GM23338 (cell line): ENCODE data around the gene CCDC167. TPM values are rescaled to one million over a fixed set of nuclear protein-coding genes. Genes with fewer than 3 reads are reported as not detected.

Experiments used
- ATAC-seq: fragments of 200-7000 bp; cut with Tn5 transposase; 3 replicates; pipeline ENCODE4 v1.9.1; 2020
- DNase-seq: peaks from one replicate; pipeline ENCODE4 v3.0.0-alpha.2; 2015; ENCODE audit warnings: low spot score
- H2AFZ ChIP-seq: fragments of 200-600 bp; sonication (generic); 2 replicates; pipeline ENCODE4 v1.8.0; 2016; ENCODE audit warnings: antibody characterized with exemption, mild to moderate bottlenecking, moderate library complexity
- H3F3A ChIP-seq: fragments of 200-600 bp; sonication (generic); replicated peaks from 2 replicates; pipeline ENCODE4 v1.8.0; 2017; ENCODE audit warnings: antibody characterized with exemption, mixed run types, low read depth
- H3K27ac ChIP-seq: fragments of 200-600 bp; sonication (generic); 2 replicates; pipeline ENCODE4 v1.6.1; 2016; ENCODE audit warnings: low read depth
- H3K27me3 ChIP-seq: fragments of 200-600 bp; sonication (generic); 2 replicates; pipeline ENCODE4 v1.8.0; 2016; ENCODE audit warnings: mild to moderate bottlenecking, mixed run types, moderate library complexity; ENCODE audit not compliant: insufficient read depth
- H3K36me3 ChIP-seq: fragments of 200-600 bp; sonication (generic); 2 replicates; pipeline ENCODE4 v1.8.0; 2016; ENCODE audit warnings: mild to moderate bottlenecking; ENCODE audit not compliant: insufficient read depth
- H3K4me1 ChIP-seq: fragments of 200-600 bp; sonication (generic); 2 replicates; pipeline ENCODE4 v1.8.0; 2016; ENCODE audit warnings: mild to moderate bottlenecking, moderate library complexity; ENCODE audit not compliant: insufficient read depth
- H3K4me2 ChIP-seq: fragments of 200-600 bp; sonication (generic); 2 replicates; pipeline ENCODE4 v1.7.1; 2017; ENCODE audit warnings: mixed run types
- H3K4me3 ChIP-seq: fragments of 200-600 bp; sonication (generic); 2 replicates; pipeline ENCODE4 v1.6.1; 2016; ENCODE audit warnings: mixed run types
- H3K79me2 ChIP-seq: fragments of 200-600 bp; sonication (generic); replicated peaks from 2 replicates; pipeline ENCODE4 v1.8.0; 2017; ENCODE audit warnings: mild to moderate bottlenecking; ENCODE audit not compliant: insufficient read depth
- H3K9me2 ChIP-seq: fragments of 200-600 bp; sonication (generic); 2 replicates; pipeline ENCODE4 v1.8.0; 2017; ENCODE audit not compliant: insufficient read depth
- H4K20me1 ChIP-seq: fragments of 200-600 bp; sonication (generic); replicated peaks from 2 replicates; pipeline ENCODE4 v1.8.0; 2017; ENCODE audit warnings: mild to moderate bottlenecking; ENCODE audit not compliant: insufficient read depth
- H3K27ac Mint-ChIP-seq: 2 replicates; pipeline ENCODE4 v1.8.0; 2020; ENCODE audit warnings: inconsistent platforms, mild to moderate bottlenecking, moderate library complexity, mixed read lengths
- H3K27me3 Mint-ChIP-seq: 3 replicates; pipeline ENCODE4 v1.8.0; 2022; ENCODE audit warnings: low read depth, mild to moderate bottlenecking, moderate library complexity, mixed read lengths, inconsistent platforms; ENCODE audit not compliant: insufficient read depth, poor library complexity
- H3K36me3 Mint-ChIP-seq: 3 replicates; pipeline ENCODE4 v1.8.0; 2021; ENCODE audit warnings: low read depth, mild to moderate bottlenecking, inconsistent platforms, moderate library complexity, mixed read lengths
- H3K4me1 Mint-ChIP-seq: 3 replicates; pipeline ENCODE4 v1.8.0; 2020; ENCODE audit warnings: mild to moderate bottlenecking, inconsistent platforms, mixed read lengths
- H3K4me3 Mint-ChIP-seq: 3 replicates; pipeline ENCODE4 v1.8.0; 2021; ENCODE audit warnings: moderate library complexity, mild to moderate bottlenecking, inconsistent platforms, mixed read lengths
- H3K9me3 Mint-ChIP-seq: 3 replicates; pipeline ENCODE4 v1.8.0; 2020; ENCODE audit warnings: moderate library complexity, mild to moderate bottlenecking, inconsistent platforms, mixed read lengths
- CREB1 ChIP-seq: fragments of 250-450 bp; sonication (Bioruptor Pico); IDR thresholded peaks from 2 replicates; pipeline ENCODE4 v1.5.0; 2020; ENCODE audit warnings: low read depth, mild to moderate bottlenecking, moderate library complexity
- EZH2 ChIP-seq: fragments of 200-600 bp; sonication (generic); IDR thresholded peaks from one replicate; pipeline ENCODE4 v1.8.0; 2017; ENCODE audit warnings: antibody characterized with exemption, mild to moderate bottlenecking, low read depth; ENCODE audit not compliant: unreplicated experiment
- EZH2phosphoT487 ChIP-seq: fragments of 200-600 bp; sonication (generic); IDR thresholded peaks from one replicate; pipeline ENCODE4 v1.8.1; 2018; ENCODE audit warnings: antibody characterized with exemption; ENCODE audit not compliant: unreplicated experiment
- JUNB ChIP-seq: IDR thresholded peaks from one replicate; pipeline ENCODE4 v1.6.1; 2016; ENCODE audit warnings: antibody characterized with exemption; ENCODE audit not compliant: unreplicated experiment
- NANOG ChIP-seq: IDR thresholded peaks from 2 replicates; pipeline ENCODE4 v1.6.1; 2016; ENCODE audit warnings: antibody characterized with exemption, borderline replicate concordance
- POLR2AphosphoS5 ChIP-seq: IDR thresholded peaks from 2 replicates; pipeline ENCODE4 v1.6.1; 2016; ENCODE audit warnings: antibody characterized with exemption, low read depth
- STAT1 ChIP-seq: IDR thresholded peaks from one replicate; pipeline ENCODE4 v1.6.1; 2016; ENCODE audit warnings: antibody characterized with exemption; ENCODE audit not compliant: unreplicated experiment
- ZNF114 ChIP-seq: fragments of 250-450 bp; sonication (Bioruptor Pico); IDR thresholded peaks from 2 replicates; pipeline ENCODE4 v1.5.0; 2020; ENCODE audit warnings: mild to moderate bottlenecking, moderate library complexity
- ZNF331 ChIP-seq: fragments of 250-450 bp; sonication (Bioruptor Pico); IDR thresholded peaks from 2 replicates; pipeline ENCODE4 v1.5.0; 2020; ENCODE audit warnings: low read depth, mild to moderate bottlenecking, moderate library complexity
- polyA plus RNA-seq: library from polyadenylated mRNA; unstranded; fragments of >200 nt; fragmentation: Nextera tagmentation; extraction: Ambion mirVana; gene quantifications from 2 replicates; pipeline ENCODE4 v1.2.1, GENCODE V29; 2016
- total RNA-seq: library from RNA; depleted of rRNA; stranded (reverse); fragments of >200 nt; shearing (Covaris generic); gene quantifications from 2 replicates; pipeline ENCODE4 v1.2.3, GENCODE V29; 2014
- TF ChIP-seq, protein P1 (sequence below): IDR thresholded peaks from one replicate; pipeline ENCODE4 v1.6.1; 2018; ENCODE audit warnings: antibody characterized with exemption; ENCODE audit not compliant: unreplicated experiment
- TF ChIP-seq, protein P2 (sequence below), 2 experiments: fragments of 200-600 bp in 1 of 2; sonication (generic) in 1 of 2; conservative IDR thresholded peaks; 2 replicates each; pipeline versions ENCODE4 v1.5.1 to v1.6.1; 2016 to 2017; ENCODE audit warnings: antibody characterized with exemption in 2 of 2, low read depth in 2 of 2, mild to moderate bottlenecking in 2 of 2, moderate library complexity in 1 of 2
- TF ChIP-seq, protein P3 (sequence below): fragments of 250-450 bp; sonication (Bioruptor Pico); IDR thresholded peaks from 2 replicates; pipeline ENCODE4 v1.5.0; 2020; ENCODE audit warnings: mild to moderate bottlenecking, moderate library complexity
- TF ChIP-seq, protein P4 (sequence below): IDR thresholded peaks from 2 replicates; pipeline ENCODE4 v1.6.1; 2016; ENCODE audit warnings: antibody characterized with exemption

Gene CCDC167
- total and polyA plus RNA-seq, 2 experiments from 2014 or later = 17.6 to 21.4 TPM

DNA sequence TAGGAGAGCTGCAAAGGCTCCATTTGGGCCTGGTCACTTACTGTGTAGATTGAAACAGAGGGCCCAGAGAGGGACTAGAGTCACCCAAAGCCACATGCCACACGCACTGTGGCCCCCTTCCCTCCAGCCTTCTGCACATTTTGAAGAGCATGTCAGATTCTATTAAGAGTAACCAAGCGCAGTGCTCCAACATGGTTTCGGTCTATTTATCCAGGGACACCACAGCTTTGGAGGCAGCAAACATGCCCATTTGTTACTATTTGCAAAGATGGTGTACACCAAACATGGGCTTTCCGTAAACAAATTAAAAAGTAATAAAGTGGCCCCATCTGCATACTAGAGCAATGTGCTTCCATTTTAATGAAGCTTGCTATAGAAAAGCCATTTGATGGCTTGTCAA, 43.7 kb upstream of the CCDC167 start:
- no peak for DNase-seq
- peaks cover 13% of the 10 kb centered on the region for H3K4me1 Mint-ChIP-seq
- no peaks in the 10 kb centered on the region for H4K20me1 ChIP-seq
- ATAC-seq = no peak
- H3K36me3 ChIP-seq = no peaks in the 10 kb centered on the region
- no peak overlapping the region for H3K4me2 ChIP-seq
- H3K4me3 Mint-ChIP-seq = no peak overlapping the region
- H3K27me3 Mint-ChIP-seq = peaks cover 14% of the 10 kb centered on the region
- TF ChIP-seq CREB1 (CRISPR knock-in tag) = no peak
- TF ChIP-seq JUNB = no peak
- no peak for TF ChIP-seq ZNF331 (CRISPR knock-in tag)
- TF ChIP-seq, protein P1, sequence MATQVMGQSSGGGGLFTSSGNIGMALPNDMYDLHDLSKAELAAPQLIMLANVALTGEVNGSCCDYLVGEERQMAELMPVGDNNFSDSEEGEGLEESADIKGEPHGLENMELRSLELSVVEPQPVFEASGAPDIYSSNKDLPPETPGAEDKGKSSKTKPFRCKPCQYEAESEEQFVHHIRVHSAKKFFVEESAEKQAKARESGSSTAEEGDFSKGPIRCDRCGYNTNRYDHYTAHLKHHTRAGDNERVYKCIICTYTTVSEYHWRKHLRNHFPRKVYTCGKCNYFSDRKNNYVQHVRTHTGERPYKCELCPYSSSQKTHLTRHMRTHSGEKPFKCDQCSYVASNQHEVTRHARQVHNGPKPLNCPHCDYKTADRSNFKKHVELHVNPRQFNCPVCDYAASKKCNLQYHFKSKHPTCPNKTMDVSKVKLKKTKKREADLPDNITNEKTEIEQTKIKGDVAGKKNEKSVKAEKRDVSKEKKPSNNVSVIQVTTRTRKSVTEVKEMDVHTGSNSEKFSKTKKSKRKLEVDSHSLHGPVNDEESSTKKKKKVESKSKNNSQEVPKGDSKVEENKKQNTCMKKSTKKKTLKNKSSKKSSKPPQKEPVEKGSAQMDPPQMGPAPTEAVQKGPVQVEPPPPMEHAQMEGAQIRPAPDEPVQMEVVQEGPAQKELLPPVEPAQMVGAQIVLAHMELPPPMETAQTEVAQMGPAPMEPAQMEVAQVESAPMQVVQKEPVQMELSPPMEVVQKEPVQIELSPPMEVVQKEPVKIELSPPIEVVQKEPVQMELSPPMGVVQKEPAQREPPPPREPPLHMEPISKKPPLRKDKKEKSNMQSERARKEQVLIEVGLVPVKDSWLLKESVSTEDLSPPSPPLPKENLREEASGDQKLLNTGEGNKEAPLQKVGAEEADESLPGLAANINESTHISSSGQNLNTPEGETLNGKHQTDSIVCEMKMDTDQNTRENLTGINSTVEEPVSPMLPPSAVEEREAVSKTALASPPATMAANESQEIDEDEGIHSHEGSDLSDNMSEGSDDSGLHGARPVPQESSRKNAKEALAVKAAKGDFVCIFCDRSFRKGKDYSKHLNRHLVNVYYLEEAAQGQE = no peak
- TF ChIP-seq EZH2 = no peak
- TF ChIP-seq, protein P2, sequence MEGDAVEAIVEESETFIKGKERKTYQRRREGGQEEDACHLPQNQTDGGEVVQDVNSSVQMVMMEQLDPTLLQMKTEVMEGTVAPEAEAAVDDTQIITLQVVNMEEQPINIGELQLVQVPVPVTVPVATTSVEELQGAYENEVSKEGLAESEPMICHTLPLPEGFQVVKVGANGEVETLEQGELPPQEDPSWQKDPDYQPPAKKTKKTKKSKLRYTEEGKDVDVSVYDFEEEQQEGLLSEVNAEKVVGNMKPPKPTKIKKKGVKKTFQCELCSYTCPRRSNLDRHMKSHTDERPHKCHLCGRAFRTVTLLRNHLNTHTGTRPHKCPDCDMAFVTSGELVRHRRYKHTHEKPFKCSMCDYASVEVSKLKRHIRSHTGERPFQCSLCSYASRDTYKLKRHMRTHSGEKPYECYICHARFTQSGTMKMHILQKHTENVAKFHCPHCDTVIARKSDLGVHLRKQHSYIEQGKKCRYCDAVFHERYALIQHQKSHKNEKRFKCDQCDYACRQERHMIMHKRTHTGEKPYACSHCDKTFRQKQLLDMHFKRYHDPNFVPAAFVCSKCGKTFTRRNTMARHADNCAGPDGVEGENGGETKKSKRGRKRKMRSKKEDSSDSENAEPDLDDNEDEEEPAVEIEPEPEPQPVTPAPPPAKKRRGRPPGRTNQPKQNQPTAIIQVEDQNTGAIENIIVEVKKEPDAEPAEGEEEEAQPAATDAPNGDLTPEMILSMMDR (conservative IDR thresholded peaks at IDR 0.05; ENCODE audit: low read depth in 2 of 2) = no peak
- TF ChIP-seq STAT1 = no peak
- TF ChIP-seq, protein P3, sequence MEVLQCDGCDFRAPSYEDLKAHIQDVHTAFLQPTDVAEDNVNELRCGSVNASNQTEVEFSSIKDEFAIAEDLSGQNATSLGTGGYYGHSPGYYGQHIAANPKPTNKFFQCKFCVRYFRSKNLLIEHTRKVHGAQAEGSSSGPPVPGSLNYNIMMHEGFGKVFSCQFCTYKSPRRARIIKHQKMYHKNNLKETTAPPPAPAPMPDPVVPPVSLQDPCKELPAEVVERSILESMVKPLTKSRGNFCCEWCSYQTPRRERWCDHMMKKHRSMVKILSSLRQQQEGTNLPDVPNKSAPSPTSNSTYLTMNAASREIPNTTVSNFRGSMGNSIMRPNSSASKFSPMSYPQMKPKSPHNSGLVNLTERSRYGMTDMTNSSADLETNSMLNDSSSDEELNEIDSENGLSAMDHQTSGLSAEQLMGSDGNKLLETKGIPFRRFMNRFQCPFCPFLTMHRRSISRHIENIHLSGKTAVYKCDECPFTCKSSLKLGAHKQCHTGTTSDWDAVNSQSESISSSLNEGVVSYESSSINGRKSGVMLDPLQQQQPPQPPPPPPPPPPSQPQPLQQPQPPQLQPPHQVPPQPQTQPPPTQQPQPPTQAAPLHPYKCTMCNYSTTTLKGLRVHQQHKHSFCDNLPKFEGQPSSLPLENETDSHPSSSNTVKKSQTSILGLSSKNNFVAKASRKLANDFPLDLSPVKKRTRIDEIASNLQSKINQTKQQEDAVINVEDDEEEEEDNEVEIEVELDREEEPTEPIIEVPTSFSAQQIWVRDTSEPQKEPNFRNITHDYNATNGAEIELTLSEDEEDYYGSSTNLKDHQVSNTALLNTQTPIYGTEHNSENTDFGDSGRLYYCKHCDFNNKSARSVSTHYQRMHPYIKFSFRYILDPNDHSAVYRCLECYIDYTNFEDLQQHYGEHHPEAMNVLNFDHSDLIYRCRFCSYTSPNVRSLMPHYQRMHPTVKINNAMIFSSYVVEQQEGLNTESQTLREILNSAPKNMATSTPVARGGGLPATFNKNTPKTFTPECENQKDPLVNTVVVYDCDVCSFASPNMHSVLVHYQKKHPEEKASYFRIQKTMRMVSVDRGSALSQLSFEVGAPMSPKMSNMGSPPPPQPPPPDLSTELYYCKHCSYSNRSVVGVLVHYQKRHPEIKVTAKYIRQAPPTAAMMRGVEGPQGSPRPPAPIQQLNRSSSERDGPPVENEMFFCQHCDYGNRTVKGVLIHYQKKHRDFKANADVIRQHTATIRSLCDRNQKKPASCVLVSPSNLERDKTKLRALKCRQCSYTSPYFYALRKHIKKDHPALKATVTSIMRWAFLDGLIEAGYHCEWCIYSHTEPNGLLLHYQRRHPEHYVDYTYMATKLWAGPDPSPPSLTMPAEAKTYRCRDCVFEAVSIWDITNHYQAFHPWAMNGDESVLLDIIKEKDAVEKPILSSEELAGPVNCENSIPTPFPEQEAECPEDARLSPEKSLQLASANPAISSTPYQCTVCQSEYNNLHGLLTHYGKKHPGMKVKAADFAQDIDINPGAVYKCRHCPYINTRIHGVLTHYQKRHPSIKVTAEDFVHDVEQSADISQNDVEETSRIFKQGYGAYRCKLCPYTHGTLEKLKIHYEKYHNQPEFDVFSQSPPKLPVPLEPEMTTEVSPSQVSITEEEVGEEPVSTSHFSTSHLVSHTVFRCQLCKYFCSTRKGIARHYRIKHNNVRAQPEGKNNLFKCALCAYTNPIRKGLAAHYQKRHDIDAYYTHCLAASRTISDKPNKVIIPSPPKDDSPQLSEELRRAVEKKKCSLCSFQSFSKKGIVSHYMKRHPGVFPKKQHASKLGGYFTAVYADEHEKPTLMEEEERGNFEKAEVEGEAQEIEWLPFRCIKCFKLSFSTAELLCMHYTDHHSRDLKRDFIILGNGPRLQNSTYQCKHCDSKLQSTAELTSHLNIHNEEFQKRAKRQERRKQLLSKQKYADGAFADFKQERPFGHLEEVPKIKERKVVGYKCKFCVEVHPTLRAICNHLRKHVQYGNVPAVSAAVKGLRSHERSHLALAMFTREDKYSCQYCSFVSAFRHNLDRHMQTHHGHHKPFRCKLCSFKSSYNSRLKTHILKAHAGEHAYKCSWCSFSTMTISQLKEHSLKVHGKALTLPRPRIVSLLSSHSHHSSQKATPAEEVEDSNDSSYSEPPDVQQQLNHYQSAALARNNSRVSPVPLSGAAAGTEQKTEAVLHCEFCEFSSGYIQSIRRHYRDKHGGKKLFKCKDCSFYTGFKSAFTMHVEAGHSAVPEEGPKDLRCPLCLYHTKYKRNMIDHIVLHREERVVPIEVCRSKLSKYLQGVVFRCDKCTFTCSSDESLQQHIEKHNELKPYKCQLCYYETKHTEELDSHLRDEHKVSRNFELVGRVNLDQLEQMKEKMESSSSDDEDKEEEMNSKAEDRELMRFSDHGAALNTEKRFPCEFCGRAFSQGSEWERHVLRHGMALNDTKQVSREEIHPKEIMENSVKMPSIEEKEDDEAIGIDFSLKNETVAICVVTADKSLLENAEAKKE (CRISPR knock-in tag) = no peak
- no peak for TF ChIP-seq EZH2phosphoT487
- TF ChIP-seq NANOG = no peak
- no peak for TF ChIP-seq POLR2AphosphoS5
- TF ChIP-seq, protein P4, sequence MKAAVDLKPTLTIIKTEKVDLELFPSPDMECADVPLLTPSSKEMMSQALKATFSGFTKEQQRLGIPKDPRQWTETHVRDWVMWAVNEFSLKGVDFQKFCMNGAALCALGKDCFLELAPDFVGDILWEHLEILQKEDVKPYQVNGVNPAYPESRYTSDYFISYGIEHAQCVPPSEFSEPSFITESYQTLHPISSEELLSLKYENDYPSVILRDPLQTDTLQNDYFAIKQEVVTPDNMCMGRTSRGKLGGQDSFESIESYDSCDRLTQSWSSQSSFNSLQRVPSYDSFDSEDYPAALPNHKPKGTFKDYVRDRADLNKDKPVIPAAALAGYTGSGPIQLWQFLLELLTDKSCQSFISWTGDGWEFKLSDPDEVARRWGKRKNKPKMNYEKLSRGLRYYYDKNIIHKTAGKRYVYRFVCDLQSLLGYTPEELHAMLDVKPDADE = no peak
- no peak for TF ChIP-seq ZNF114
- H3K4me1 ChIP-seq = no peaks in the 10 kb centered on the region; the same call in 1 of the 2 replicates
- peaks cover 5% of the 10 kb centered on the region; the same call in 1 of the 2 replicates for H3K27me3 ChIP-seq
- H3K36me3 Mint-ChIP-seq = no peaks in the 10 kb centered on the region
- no peak overlapping the region for H3K4me3 ChIP-seq
- H3F3A ChIP-seq = no peaks in the 10 kb centered on the region; the same call in 1 of the 2 replicates
- no peaks in the 10 kb centered on the region for H3K9me3 Mint-ChIP-seq
- no peaks in the 10 kb centered on the region for H3K9me2 ChIP-seq
- no peaks in the 10 kb centered on the region for H3K79me2 ChIP-seq
- no peak overlapping the region for H2AFZ ChIP-seq
- no peak overlapping the region for H3K27ac Mint-ChIP-seq
- no peak overlapping the region for H3K27ac ChIP-seq
